Activated T-helper 17 cell treated with anti-CD3 and anti-CD28 coated beads, Interleukin-2, amount 50 U/mL, for 72 hours (primary cell): Measurements from ENCODE around the gene DCLK2. TPM values are rescaled to one million over a fixed set of nuclear protein-coding genes. Genes with fewer than 3 reads are reported as not detected.
"Not testable (repeated sequence)": the region's sequence is repeated elsewhere in the genome, so short reads cannot be mapped to it uniquely, and the experiment has no call there.

Experiments used
- ATAC-seq: fragments of 150-1000 bp; cut with Tn5 transposase; replicated peaks from 2 replicates; pipeline ENCODE4 v1.10.0; 2021; ENCODE audit warnings: mild to moderate bottlenecking, moderate library complexity
- H3K27ac Mint-ChIP-seq: one replicate; pipeline ENCODE4 v1.8.0; 2022; ENCODE audit warnings: mixed read lengths
- H3K27me3 Mint-ChIP-seq: one replicate; pipeline ENCODE4 v1.8.0; 2022; ENCODE audit warnings: mixed read lengths
- H3K36me3 Mint-ChIP-seq: one replicate; pipeline ENCODE4 v1.8.0; 2022; ENCODE audit warnings: low read depth, mild to moderate bottlenecking, mixed read lengths
- H3K4me1 Mint-ChIP-seq: one replicate; pipeline ENCODE4 v1.8.0; 2022; ENCODE audit warnings: mixed read lengths
- H3K4me3 Mint-ChIP-seq: one replicate; pipeline ENCODE4 v1.8.0; 2022; ENCODE audit warnings: mild to moderate bottlenecking, mixed read lengths
- H3K9me3 Mint-ChIP-seq: one replicate; pipeline ENCODE4 v1.8.0; 2022; ENCODE audit warnings: mixed read lengths
- total RNA-seq, 2 donors: library from RNA; stranded (reverse); gene quantifications; one replicate each; pipeline ENCODE4 v1.2.3, GENCODE V29; 2022

The DCLK2 gene
- total RNA-seq, 2 donors from 2014 or later, result 0.06 TPM; not detected in 1

- Mint-ChIP-seq H3K27me3 (no peaks in the 10 kb centered on the region), H3K36me3 (no peaks in the 10 kb centered on the region), H3K4me1 (peaks cover 6% of the 10 kb centered on the region), H3K9me3 (no peaks in the 10 kb centered on the region), H3K4me3 (no peak overlapping the region), H3K27ac (no peak overlapping the region)
- ATAC-seq, result peak; percentile 55
Observed at GRCh38 chr4:150140774-150141400, 62.6 kb downstream of the DCLK2 start.

DNA sequence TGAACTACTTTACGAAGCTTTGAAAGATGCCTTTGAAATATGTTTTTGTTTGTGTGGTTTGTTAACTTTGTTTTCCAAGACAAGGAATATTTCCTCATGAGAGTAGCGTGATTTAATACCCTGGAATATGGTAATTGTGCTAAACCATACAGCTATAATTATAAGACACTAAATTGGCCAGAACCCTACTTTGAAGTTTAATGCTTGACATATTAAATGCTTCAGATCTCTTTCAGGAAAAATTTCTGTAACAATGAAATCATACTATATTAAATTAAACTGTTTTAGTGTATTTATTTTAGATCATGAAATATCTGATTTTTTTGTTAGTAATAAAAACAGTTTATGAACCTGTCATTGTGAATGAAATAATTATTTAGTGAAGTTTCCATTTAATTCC lies 63.5 kb downstream of the DCLK2 start:
- no peaks in the 10 kb centered on the region for H3K36me3 Mint-ChIP-seq
- no peaks in the 10 kb centered on the region for H3K27me3 Mint-ChIP-seq
- no peak overlapping the region for H3K27ac Mint-ChIP-seq
- peaks cover 6% of the 10 kb centered on the region for H3K4me1 Mint-ChIP-seq
- H3K4me3 Mint-ChIP-seq, result no peak overlapping the region
- H3K9me3 Mint-ChIP-seq, result no peaks in the 10 kb centered on the region
- ATAC-seq, result no peak

DNA sequence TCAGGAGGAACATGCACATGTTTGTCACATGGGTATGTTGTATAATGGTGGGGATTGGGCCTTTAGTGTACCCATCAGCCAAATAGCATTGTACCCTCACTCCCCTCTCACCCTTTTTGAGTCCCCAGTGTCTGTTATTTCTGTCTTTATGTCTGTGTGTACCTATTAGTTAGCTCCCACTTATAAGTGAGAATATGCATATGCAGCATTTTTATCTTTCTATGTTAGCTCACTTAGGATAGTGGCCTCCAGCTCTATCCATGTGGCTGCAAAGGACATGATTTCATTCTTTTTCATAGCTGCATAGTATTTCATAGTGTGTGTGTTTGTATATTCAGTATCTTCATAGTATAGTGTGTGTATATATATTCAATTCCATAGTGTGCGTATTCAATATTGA lies 64.6 kb downstream of the DCLK2 start:
- peaks cover 4% of the 10 kb centered on the region for H3K27me3 Mint-ChIP-seq
- no peaks in the 10 kb centered on the region for H3K9me3 Mint-ChIP-seq
- no peak overlapping the region for H3K27ac Mint-ChIP-seq
- ATAC-seq, result no peak
- H3K4me1 Mint-ChIP-seq, result peaks cover 6% of the 10 kb centered on the region
- no peaks in the 10 kb centered on the region for H3K36me3 Mint-ChIP-seq
- no peak overlapping the region for H3K4me3 Mint-ChIP-seq

- Mint-ChIP-seq H3K27ac (no peak overlapping the region), H3K36me3 (no peaks in the 10 kb centered on the region), H3K4me3 (no peak overlapping the region), H3K4me1 (peaks cover 6% of the 10 kb centered on the region), H3K9me3 (no peaks in the 10 kb centered on the region), H3K27me3 (peaks cover 4% of the 10 kb centered on the region)
- no peak for ATAC-seq
Observed at GRCh38 chr4:150145090-150145945, 67.1 kb downstream of the DCLK2 start.

- no peak overlapping the region for H3K4me3 Mint-ChIP-seq
- H3K27me3 Mint-ChIP-seq, result peaks cover 4% of the 10 kb centered on the region
- no peaks in the 10 kb centered on the region for H3K36me3 Mint-ChIP-seq
- no peak for ATAC-seq
- peaks cover 5% of the 10 kb centered on the region for H3K4me1 Mint-ChIP-seq
- no peak overlapping the region for H3K27ac Mint-ChIP-seq
- H3K9me3 Mint-ChIP-seq, result no peaks in the 10 kb centered on the region
Observed at GRCh38 chr4:150145946-150146340, 67.7 kb downstream of the DCLK2 start.

DNA sequence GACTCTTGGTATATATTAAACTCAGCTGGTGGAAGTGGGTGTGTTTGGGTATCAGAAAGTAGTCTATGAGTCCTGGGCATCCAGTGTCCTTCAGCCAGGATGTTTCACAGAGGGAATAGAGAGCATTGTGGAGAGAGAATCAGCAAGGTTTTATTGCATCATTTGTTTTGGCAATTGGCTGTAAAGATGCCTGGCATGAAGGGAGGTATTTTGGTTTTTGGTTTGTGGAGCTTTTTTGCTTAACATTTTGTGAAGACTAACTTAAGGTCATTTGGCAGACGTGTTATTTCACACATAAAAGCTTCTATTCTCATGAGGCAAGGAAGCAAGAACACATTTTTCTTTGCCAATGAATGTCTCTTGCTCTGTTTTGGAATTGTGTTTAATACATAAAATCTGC lies 71.1 kb downstream of the DCLK2 start:
- no peak for ATAC-seq
- peaks cover 4% of the 10 kb centered on the region for H3K27me3 Mint-ChIP-seq
- no peak overlapping the region for H3K4me3 Mint-ChIP-seq
- H3K27ac Mint-ChIP-seq, result no peak overlapping the region
- H3K4me1 Mint-ChIP-seq, result no peaks in the 10 kb centered on the region
- no peaks in the 10 kb centered on the region for H3K9me3 Mint-ChIP-seq
- no peaks in the 10 kb centered on the region for H3K36me3 Mint-ChIP-seq

GRCh38 chr4:150150629-150151062 lies 72.4 kb downstream of the DCLK2 start:
- peaks cover 5% of the 10 kb centered on the region for H3K27me3 Mint-ChIP-seq

GRCh38 chr4:150152766-150153165 lies 74.5 kb downstream of the DCLK2 start:
- no peak overlapping the region for H3K27ac Mint-ChIP-seq
- H3K36me3 Mint-ChIP-seq, result no peaks in the 10 kb centered on the region
- H3K4me3 Mint-ChIP-seq, result no peak overlapping the region
- H3K4me1 Mint-ChIP-seq, result no peaks in the 10 kb centered on the region
- no peaks in the 10 kb centered on the region for H3K9me3 Mint-ChIP-seq
- ATAC-seq, result no peak
- peaks cover 5% of the 10 kb centered on the region for H3K27me3 Mint-ChIP-seq

More at GRCh38 chr4:150150629-150151062, 72.4 kb downstream of the DCLK2 start:
- Mint-ChIP-seq H3K36me3 (no peaks in the 10 kb centered on the region), H3K4me3 (no peak overlapping the region), H3K4me1 (no peaks in the 10 kb centered on the region), H3K27ac (no peak overlapping the region), H3K9me3 (no peaks in the 10 kb centered on the region)
- no peak for ATAC-seq

- H3K27ac Mint-ChIP-seq, result no peak overlapping the region
- no peaks in the 10 kb centered on the region for H3K36me3 Mint-ChIP-seq
- ATAC-seq, result no peak
- H3K4me3 Mint-ChIP-seq, result no peak overlapping the region
- peaks cover 4% of the 10 kb centered on the region for H3K27me3 Mint-ChIP-seq
- H3K9me3 Mint-ChIP-seq, result no peaks in the 10 kb centered on the region
- H3K4me1 Mint-ChIP-seq, result no peaks in the 10 kb centered on the region
Observed at GRCh38 chr4:150155391-150155790, 77.1 kb downstream of the DCLK2 start.

DNA sequence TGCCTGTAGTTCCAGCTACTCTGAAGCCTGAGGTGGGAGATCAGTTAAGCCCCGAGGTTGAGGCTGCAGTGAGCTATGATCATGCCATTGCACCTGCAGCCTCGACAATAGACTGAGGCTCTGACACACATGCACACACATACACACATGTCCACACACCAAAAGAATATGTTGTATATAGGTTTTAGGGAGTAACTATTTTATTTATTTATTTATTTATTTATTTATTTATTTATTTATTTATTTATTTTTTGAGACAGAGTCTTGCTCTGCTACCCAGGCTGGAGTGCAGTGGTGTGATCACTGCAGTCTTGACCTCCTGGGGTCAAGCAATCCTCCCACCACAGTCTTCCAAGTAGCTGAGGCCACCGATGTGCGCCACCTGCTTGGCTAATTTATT lies 78.3 kb downstream of the DCLK2 start:
- no peak for ATAC-seq
- Mint-ChIP-seq H3K9me3 (no peaks in the 10 kb centered on the region), H3K4me1 (no peaks in the 10 kb centered on the region), H3K36me3 (no peaks in the 10 kb centered on the region), H3K27ac (no peak overlapping the region), H3K4me3 (no peak overlapping the region), H3K27me3 (peaks cover 4% of the 10 kb centered on the region)

- Mint-ChIP-seq H3K27ac (no peak overlapping the region), H3K36me3 (no peaks in the 10 kb centered on the region), H3K4me1 (no peaks in the 10 kb centered on the region), H3K27me3 (peaks cover 4% of the 10 kb centered on the region), H3K4me3 (no peak overlapping the region), H3K9me3 (no peaks in the 10 kb centered on the region)
- no peak for ATAC-seq
Observed at GRCh38 chr4:150158041-150158440, 79.8 kb downstream of the DCLK2 start.

DNA sequence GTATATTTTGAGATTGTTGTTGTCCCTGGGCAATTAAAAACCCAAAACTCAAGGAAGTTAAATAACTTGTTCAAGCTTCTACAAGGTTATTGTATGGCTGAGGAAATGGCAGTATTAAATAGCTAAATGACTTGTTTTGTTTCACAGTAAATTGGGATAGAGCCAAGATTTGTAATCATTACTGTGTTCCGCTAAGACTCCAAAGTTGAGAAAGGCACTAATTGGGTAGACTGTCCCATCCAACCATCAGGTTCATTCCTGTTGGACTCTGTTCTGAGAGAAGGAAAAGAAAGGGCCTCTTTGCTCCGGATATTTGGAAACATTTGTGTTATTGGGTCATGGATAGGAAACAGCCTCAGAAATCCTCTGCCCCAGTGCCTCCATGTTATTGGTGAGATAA lies 82.2 kb downstream of the DCLK2 start:
- ATAC-seq, result no peak
- Mint-ChIP-seq H3K27ac (no peak overlapping the region), H3K36me3 (no peaks in the 10 kb centered on the region), H3K9me3 (no peaks in the 10 kb centered on the region), H3K27me3 (peaks cover 4% of the 10 kb centered on the region), H3K4me3 (no peak overlapping the region), H3K4me1 (no peaks in the 10 kb centered on the region)

- no peaks in the 10 kb centered on the region for H3K4me1 Mint-ChIP-seq
- no peak for ATAC-seq
- no peaks in the 10 kb centered on the region for H3K36me3 Mint-ChIP-seq
- H3K27ac Mint-ChIP-seq, result no peak overlapping the region
- H3K27me3 Mint-ChIP-seq, result no peaks in the 10 kb centered on the region
- no peak overlapping the region for H3K4me3 Mint-ChIP-seq
- no peaks in the 10 kb centered on the region for H3K9me3 Mint-ChIP-seq
Observed at GRCh38 chr4:150161109-150161508, 82.9 kb downstream of the DCLK2 start.

DNA sequence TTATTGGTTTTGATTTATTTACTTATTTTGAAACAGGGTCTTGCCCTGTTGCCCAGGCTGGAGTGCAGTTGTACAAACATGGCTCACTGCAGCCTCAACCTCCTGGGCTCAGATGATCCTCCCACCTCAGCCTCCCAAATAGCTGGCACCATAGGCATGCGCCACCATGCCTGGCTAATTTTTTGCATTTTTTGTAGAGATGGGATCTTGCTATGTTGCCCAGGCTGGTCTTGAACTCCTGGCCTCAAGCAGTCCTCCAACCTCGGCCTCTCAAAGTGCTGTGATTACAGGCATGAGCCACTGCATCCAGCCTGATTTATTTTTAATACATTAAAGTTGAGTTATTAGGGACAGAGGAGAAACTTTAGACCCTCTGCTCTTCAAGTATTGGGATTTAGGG lies 83.8 kb downstream of the DCLK2 start:
- H3K36me3 Mint-ChIP-seq, H3K4me1 Mint-ChIP-seq, ATAC-seq, H3K27ac Mint-ChIP-seq, H3K9me3 Mint-ChIP-seq, H3K27me3 Mint-ChIP-seq, H3K4me3 Mint-ChIP-seq: not testable (repeated sequence)

GRCh38 chr4:150164055-150164454 lies 85.8 kb downstream of the DCLK2 start:
- H3K4me1 Mint-ChIP-seq, result no peaks in the 10 kb centered on the region
- H3K27me3 Mint-ChIP-seq, result no peaks in the 10 kb centered on the region
- no peak overlapping the region for H3K27ac Mint-ChIP-seq
- H3K9me3 Mint-ChIP-seq, result no peaks in the 10 kb centered on the region
- H3K36me3 Mint-ChIP-seq, result no peaks in the 10 kb centered on the region
- no peak for ATAC-seq
- H3K4me3 Mint-ChIP-seq, result no peak overlapping the region
